SIG-M5 (cell line): ENCODE results near the gene CASZ1.

Source experiments
- DNase-seq: peaks from one replicate; lab custom pipeline; 2025; lab: John Stamatoyannopoulos, UW

Gene CASZ1

DNA sequence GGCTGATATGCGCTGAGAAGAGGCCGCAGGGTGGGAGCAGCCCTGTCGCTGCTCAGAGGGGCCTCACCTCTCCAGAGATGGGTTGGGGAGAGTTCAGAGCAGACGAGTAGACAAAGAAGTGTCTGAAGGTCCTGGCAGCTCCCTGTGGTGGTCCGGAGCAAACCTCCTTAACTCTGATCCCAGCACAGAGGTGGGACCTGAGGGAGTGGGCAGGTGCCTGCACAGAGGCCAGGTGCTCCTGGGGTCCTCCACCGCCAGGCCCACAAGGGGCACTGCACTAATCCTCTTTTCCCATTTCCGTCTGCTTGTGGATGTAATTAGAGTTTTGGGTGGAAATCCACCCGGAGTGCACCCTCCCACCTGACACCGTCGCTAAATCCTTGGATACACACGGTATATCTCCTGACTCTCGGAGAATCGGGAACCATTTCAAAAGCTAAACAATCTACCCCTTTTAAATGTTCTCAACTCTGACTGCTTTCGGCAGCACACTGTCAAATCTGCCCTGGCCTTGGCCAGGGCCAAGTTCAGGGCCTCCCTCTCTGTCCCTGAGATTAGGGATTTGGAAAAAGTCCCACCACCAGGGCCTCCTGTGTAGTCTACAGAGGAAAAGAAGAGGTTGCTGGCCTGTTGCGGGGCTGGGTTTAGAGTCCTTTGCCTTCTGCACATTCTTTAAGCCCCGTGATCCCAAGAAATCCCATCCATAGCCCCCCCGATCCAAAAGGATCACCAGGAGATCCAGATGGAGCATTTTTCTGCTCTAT, 22.4 kb downstream of the CASZ1 start:
- DNase-seq = no peak

DNA sequence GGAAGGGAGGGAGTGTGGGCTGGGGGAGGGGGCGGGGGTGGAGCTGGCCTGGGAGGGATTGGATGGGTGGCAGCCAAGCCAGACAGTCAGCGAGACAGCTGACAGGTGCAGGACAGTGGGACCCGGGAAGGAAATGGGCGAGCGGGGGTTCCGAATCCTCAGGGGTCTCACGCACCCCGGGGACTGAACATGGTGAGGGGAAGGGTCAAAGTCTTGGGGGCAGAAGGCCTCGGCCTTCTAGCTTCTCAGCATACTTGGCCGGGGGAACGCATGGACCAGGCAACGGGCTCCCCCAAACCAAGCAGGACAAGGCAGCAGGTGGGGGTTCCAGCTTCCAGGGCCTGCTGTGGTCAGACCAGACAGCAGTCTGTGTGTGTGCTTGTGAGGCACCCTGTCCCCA, 23.1 kb downstream of the CASZ1 start:
- no peak for DNase-seq

GRCh38 chr1:10772711-10773110, 23.7 kb downstream of the CASZ1 start:
- DNase-seq = no peak

- no peak for DNase-seq
Observed at GRCh38 chr1:10771789-10772188, 24.7 kb downstream of the CASZ1 start.

- DNase-seq = no peak
Observed at GRCh38 chr1:10768552-10768951, 27.9 kb downstream of the CASZ1 start.

DNA sequence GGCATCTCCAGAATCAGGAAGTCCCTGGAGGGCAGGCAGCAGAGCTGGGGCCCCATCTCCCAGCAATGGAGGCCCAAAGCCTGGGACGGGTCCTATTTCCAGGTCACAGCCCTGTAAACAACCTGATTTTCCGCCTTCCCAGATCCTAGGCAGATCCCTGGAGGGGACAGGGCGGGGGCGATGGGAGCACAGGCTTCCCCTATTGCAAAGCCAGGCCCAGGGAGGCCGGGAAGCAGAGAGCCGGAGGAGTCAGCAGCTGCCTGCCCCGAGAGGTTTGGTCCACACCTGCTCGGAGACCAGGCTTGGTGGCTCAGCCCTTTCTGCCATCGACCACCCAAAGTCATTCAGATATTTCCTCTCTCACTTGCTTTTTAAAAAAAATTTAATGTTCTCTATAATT, 29.2 kb downstream of the CASZ1 start:
- DNase-seq = no peak

DNA sequence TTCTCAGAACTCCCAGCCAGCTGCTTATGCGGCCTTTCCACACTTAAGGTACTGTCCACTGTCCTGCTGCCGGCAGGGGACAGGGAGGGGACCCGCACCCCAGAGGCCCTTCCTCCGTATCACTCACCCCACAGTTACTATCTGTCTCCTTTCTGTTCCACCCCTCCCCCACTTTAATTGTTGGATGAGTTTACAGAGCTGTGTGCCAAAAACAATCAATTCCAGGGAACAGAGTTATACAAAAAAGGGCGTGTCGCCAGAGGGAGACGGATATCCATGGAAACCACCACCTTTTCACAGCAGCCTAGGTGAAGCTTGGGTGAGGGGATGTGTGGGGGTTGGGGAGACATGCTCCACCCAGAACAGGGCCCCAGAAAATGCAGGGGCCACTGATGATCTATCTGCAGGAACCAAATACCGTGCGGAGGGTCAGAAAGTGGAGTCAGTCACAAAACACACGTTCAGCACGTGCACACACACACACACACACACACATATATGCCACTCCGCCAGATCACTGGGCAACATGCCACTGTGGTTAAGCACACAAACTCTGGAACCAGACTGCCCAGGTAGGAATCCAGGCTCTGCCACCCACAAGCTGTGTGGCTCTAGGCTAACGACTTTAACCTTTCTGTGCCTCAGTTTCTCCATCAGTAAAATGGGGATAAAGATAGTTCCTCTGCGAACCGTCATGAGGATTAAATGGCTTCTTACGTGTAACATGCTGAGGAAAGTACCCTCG, 30.5 kb downstream of the CASZ1 start:
- no peak for DNase-seq

- no peak for DNase-seq
Observed at GRCh38 chr1:10765304-10765703, 31.1 kb downstream of the CASZ1 start.

- no peak for DNase-seq
Observed at GRCh38 chr1:10764296-10764798, 32.1 kb downstream of the CASZ1 start.

DNA sequence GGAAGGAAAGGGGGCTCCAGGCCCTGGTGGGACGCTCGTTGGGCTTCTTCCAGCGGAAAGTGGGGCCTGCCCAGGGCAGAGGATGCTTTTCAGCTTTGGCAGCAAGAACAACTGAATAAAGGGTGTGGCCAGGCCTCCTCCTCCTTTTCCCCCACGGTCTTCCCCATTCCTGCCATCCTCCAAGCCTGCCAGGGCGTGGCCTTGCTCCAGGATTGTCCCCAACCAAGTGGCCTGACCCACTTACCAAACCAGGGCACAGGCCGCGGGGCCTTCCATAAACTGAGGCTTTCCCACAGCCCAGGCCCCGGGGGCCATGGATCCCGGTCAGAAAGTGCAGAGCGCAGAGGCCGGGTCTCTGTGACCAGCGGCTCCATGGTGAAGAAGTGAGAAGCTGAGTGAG, 33.6 kb downstream of the CASZ1 start:
- no peak for DNase-seq

- no peak for DNase-seq
Observed at GRCh38 chr1:10762153-10762523, 34.3 kb downstream of the CASZ1 start.

GRCh38 chr1:10761503-10762152, 34.8 kb downstream of the CASZ1 start:
- DNase-seq = no peak

DNA sequence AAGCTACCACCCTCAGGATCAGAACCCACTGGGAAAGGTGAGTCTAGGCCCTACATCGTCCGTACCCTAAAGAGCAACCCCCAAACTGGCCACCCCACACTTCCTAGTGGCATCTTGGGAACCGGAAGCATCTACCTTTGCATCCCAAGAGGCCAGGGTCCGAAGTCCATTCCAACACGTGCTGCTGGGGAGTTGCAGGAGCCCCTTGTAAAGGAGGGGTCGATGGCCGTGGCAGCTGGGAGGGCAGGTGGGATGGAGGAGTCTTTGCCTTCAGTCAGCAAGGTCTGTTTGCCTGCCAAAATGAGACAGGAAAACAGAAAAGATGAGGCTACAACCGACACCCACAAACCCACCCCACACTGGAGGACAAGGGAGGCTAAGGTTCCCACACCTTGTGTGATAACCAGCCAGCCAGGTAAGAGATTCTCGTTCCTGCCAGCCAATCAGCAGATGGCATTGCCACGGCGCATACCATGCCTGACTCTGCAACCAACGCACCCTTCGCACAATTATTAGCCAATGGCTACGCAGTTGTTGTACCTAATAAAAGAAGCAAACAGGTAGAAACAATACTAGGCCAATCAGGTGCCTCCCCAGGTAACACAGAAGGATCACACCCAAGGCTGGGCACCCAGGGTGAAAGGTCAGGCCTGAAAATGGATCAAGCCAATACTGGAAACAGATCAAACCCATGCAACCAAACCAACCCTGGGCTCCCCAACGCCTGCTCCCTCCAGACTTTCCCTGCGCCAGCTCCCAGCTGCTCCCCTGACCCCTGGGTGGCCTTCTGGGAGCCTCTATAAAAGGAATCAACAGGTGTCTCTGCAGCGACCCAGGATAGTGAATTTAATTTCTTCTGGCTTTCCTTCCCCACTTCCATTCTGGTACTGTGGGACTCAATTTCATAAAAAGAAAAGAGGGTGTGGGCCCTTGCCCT, 35.6 kb downstream of the CASZ1 start:
- no peak for DNase-seq

DNA sequence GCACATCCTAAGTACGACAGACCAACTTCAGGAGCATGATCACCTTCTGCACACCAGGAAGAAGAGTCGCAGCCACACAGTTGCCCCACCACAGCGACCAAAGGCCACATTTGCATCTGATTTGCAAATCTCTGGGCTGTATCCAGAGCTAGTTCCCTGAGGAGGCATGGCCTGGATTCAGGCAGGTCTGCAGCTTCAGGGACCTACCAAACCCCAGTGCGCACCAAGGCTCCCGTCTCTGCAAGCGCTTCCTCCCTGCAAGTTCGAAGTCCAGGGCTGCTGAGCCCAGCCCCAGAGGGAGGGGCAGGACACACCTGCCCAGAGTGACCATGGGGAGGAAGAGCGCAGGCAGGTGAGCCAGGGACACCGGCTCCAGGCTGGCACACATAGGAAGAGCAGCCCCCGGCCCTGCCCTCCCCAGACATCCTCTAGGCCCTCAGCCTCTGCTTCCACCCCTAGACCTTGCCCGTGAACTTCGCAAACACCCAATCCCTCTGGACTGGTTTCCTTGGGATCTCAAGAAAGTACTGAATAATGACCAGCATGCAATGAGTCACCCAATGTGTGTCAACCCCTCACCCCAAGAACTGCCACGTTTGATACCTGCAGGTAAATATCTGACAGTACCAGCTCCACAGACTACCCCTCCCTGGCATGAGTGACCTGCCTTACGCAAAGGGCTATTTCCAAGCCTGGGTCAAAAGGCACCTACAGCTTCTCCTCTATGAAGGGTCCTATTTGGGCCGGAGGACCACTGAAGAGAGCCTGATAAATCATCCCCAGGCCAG, 36.8 kb downstream of the CASZ1 start:
- DNase-seq = no peak

- no peak for DNase-seq
Observed at GRCh38 chr1:10756842-10757241, 39.6 kb downstream of the CASZ1 start.

GRCh38 chr1:10755970-10756521, 40.4 kb downstream of the CASZ1 start:
- DNase-seq = no peak

GRCh38 chr1:10754568-10755329, 41.7 kb downstream of the CASZ1 start:
- DNase-seq = no peak

DNA sequence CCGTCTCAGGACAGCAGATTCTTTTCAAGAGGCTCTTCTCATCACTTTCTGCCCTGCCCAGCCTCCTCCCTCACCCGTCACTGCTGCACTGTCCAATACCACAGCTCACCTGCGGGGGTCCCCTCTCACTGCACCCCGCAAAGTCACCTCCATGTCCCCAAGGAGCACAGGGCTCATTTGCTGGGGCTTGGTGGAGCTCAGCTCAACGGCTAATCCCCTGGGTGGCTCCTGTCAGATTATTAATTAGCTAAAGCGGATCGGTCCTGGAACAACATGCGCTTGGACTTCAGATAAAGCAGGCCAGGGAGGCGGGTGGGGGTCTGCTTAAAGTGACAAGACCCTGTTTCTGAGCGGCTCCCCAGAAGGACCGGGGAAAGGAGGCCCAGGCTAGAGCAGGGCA, 43.1 kb downstream of the CASZ1 start:
- no peak for DNase-seq

GRCh38 chr1:10751561-10752085, 44.8 kb downstream of the CASZ1 start:
- DNase-seq = no peak

GRCh38 chr1:10751160-10751559, 45.3 kb downstream of the CASZ1 start:
- DNase-seq = no peak
